ENCODE data around the gene GRIN3A. TPM values are rescaled to one million over a fixed set of nuclear protein-coding genes. Genes with fewer than 3 reads are reported as not detected.

GRIN3A gene
- polyA plus RNA-seq, 2 donors = under 0.01 TPM; not detected in 1

- Histone ChIP-seq H3K27ac (ENCODE audit: low read depth in 2 of 2, low read length in 1 of 2) (no peak overlapping the region), H3K9me3 (ENCODE audit: control insufficient read depth in 2 of 2, insufficient read depth in 1 of 2, low read depth in 1 of 2, low read length in 1 of 2) (peaks cover 0 to 2% of the 10 kb centered on the region in 2 donors), H3K36me3 (ENCODE audit: control insufficient read depth in 2 of 2, insufficient read depth in 2 of 2, low read length in 1 of 2) (peaks cover 0 to 2% of the 10 kb centered on the region in 2 donors), H3K4me3 (ENCODE audit: low read depth in 1 of 2, low read length in 2 of 2) (no peak overlapping the region), H3K27me3 (ENCODE audit: control insufficient read depth in 1 of 2, insufficient read depth in 2 of 2, low read length in 2 of 2) (no peaks in the 10 kb centered on the region), H3K4me1 (ENCODE audit: control insufficient read depth in 2 of 2, insufficient read depth in 2 of 2, low read length in 1 of 2) (no peaks in the 10 kb centered on the region)
Measured at GRCh38 chr9:101574731-101575333, 163.6 kb downstream of the GRIN3A start.

GRCh38 chr9:101572316-101572715 lies 166.1 kb downstream of the GRIN3A start:
- Histone ChIP-seq H3K9me3 (ENCODE audit: control insufficient read depth in 2 of 2, insufficient read depth in 1 of 2, low read depth in 1 of 2, low read length in 1 of 2) (no peaks in the 10 kb centered on the region), H3K36me3 (ENCODE audit: control insufficient read depth in 2 of 2, insufficient read depth in 2 of 2, low read length in 1 of 2) (peaks cover 0 to 2% of the 10 kb centered on the region in 2 donors), H3K27ac (ENCODE audit: low read depth in 2 of 2, low read length in 1 of 2) (no peak overlapping the region), H3K4me3 (ENCODE audit: low read depth in 1 of 2, low read length in 2 of 2) (no peak overlapping the region), H3K27me3 (ENCODE audit: control insufficient read depth in 1 of 2, insufficient read depth in 2 of 2, low read length in 2 of 2) (no peaks in the 10 kb centered on the region), H3K4me1 (ENCODE audit: control insufficient read depth in 2 of 2, insufficient read depth in 2 of 2, low read length in 1 of 2) (no peaks in the 10 kb centered on the region)
- WGBS, 2 donors = 53 to 82% methylated on average over 2 of the region's 2 CpGs

- H3K27me3 ChIP-seq (ENCODE audit: control insufficient read depth in 1 of 2, insufficient read depth in 2 of 2, low read length in 2 of 2) = no peaks in the 10 kb centered on the region
- 67 to 74% methylated on average over 1 of the region's 1 CpG for WGBS, 2 donors
- H3K4me3 ChIP-seq (ENCODE audit: low read depth in 1 of 2, low read length in 2 of 2) = no peak overlapping the region
- peaks cover 0 to 2% of the 10 kb centered on the region in 2 donors for H3K36me3 ChIP-seq (ENCODE audit: control insufficient read depth in 2 of 2, insufficient read depth in 2 of 2, low read length in 1 of 2)
- H3K27ac ChIP-seq (ENCODE audit: low read depth in 2 of 2, low read length in 1 of 2) = no peak overlapping the region
- no peaks in the 10 kb centered on the region for H3K4me1 ChIP-seq (ENCODE audit: control insufficient read depth in 2 of 2, insufficient read depth in 2 of 2, low read length in 1 of 2)
- H3K9me3 ChIP-seq (ENCODE audit: control insufficient read depth in 2 of 2, insufficient read depth in 1 of 2, low read depth in 1 of 2, low read length in 1 of 2) = no peaks in the 10 kb centered on the region
Measured at GRCh38 chr9:101571114-101571513, 167.3 kb downstream of the GRIN3A start.

- Histone ChIP-seq H3K27ac (ENCODE audit: low read depth in 2 of 2, low read length in 1 of 2) (no peak overlapping the region), H3K4me3 (ENCODE audit: low read depth in 1 of 2, low read length in 2 of 2) (no peak overlapping the region), H3K36me3 (ENCODE audit: control insufficient read depth in 2 of 2, insufficient read depth in 2 of 2, low read length in 1 of 2) (peaks cover 0 to 2% of the 10 kb centered on the region in 2 donors), H3K27me3 (ENCODE audit: control insufficient read depth in 1 of 2, insufficient read depth in 2 of 2, low read length in 2 of 2) (no peaks in the 10 kb centered on the region), H3K9me3 (ENCODE audit: control insufficient read depth in 2 of 2, insufficient read depth in 1 of 2, low read depth in 1 of 2, low read length in 1 of 2) (no peaks in the 10 kb centered on the region), H3K4me1 (ENCODE audit: control insufficient read depth in 2 of 2, insufficient read depth in 2 of 2, low read length in 1 of 2) (no peaks in the 10 kb centered on the region)
- WGBS, 2 donors = 76 to 81% methylated on average over 5 of the region's 5 CpGs
Measured at GRCh38 chr9:101569741-101570501, 168.5 kb downstream of the GRIN3A start.

GRCh38 chr9:101567725-101568350 lies 170.6 kb downstream of the GRIN3A start:
- 92 to 93% methylated on average over 3 of the region's 3 CpGs for WGBS, 2 donors
- Histone ChIP-seq H3K4me3 (ENCODE audit: low read depth in 1 of 2, low read length in 2 of 2) (no peak overlapping the region), H3K4me1 (ENCODE audit: control insufficient read depth in 2 of 2, insufficient read depth in 2 of 2, low read length in 1 of 2) (no peaks in the 10 kb centered on the region), H3K27me3 (ENCODE audit: control insufficient read depth in 1 of 2, insufficient read depth in 2 of 2, low read length in 2 of 2) (no peaks in the 10 kb centered on the region), H3K27ac (ENCODE audit: low read depth in 2 of 2, low read length in 1 of 2) (no peak overlapping the region), H3K9me3 (ENCODE audit: control insufficient read depth in 2 of 2, insufficient read depth in 1 of 2, low read depth in 1 of 2, low read length in 1 of 2) (no peaks in the 10 kb centered on the region), H3K36me3 (ENCODE audit: control insufficient read depth in 2 of 2, insufficient read depth in 2 of 2, low read length in 1 of 2) (peaks cover 4% of the 10 kb centered on the region in 2 donors)

GRCh38 chr9:101566904-101567724 lies 171.3 kb downstream of the GRIN3A start:
- Histone ChIP-seq H3K4me1 (ENCODE audit: control insufficient read depth in 2 of 2, insufficient read depth in 2 of 2, low read length in 1 of 2) (no peaks in the 10 kb centered on the region), H3K4me3 (ENCODE audit: low read depth in 1 of 2, low read length in 2 of 2) (no peak overlapping the region), H3K27me3 (ENCODE audit: control insufficient read depth in 1 of 2, insufficient read depth in 2 of 2, low read length in 2 of 2) (no peaks in the 10 kb centered on the region), H3K9me3 (ENCODE audit: control insufficient read depth in 2 of 2, insufficient read depth in 1 of 2, low read depth in 1 of 2, low read length in 1 of 2) (no peaks in the 10 kb centered on the region), H3K36me3 (ENCODE audit: control insufficient read depth in 2 of 2, insufficient read depth in 2 of 2, low read length in 1 of 2) (peaks cover 4 to 8% of the 10 kb centered on the region in 2 donors), H3K27ac (ENCODE audit: low read depth in 2 of 2, low read length in 1 of 2) (no peak overlapping the region)
- 85 to 86% methylated on average over 5 of the region's 5 CpGs for WGBS, 2 donors

GRCh38 chr9:101564252-101564651 lies 174.2 kb downstream of the GRIN3A start:
- no peak overlapping the region for H3K27ac ChIP-seq (ENCODE audit: low read depth in 2 of 2, low read length in 1 of 2)
- peaks cover 4 to 8% of the 10 kb centered on the region in 2 donors for H3K36me3 ChIP-seq (ENCODE audit: control insufficient read depth in 2 of 2, insufficient read depth in 2 of 2, low read length in 1 of 2)
- H3K27me3 ChIP-seq (ENCODE audit: control insufficient read depth in 1 of 2, insufficient read depth in 2 of 2, low read length in 2 of 2) = no peaks in the 10 kb centered on the region

GRCh38 chr9:101562966-101563365 lies 175.5 kb downstream of the GRIN3A start:
- H3K36me3 ChIP-seq (ENCODE audit: control insufficient read depth in 2 of 2, insufficient read depth in 2 of 2, low read length in 1 of 2) = peaks cover 5 to 8% of the 10 kb centered on the region in 2 donors
- 95 to 100% methylated on average over 1 of the region's 1 CpG for WGBS, 2 donors
- no peak overlapping the region for H3K27ac ChIP-seq (ENCODE audit: low read depth in 2 of 2, low read length in 1 of 2)
- no peaks in the 10 kb centered on the region for H3K4me1 ChIP-seq (ENCODE audit: control insufficient read depth in 2 of 2, insufficient read depth in 2 of 2, low read length in 1 of 2)
- H3K27me3 ChIP-seq (ENCODE audit: control insufficient read depth in 1 of 2, insufficient read depth in 2 of 2, low read length in 2 of 2) = no peaks in the 10 kb centered on the region
- no peaks in the 10 kb centered on the region for H3K9me3 ChIP-seq (ENCODE audit: control insufficient read depth in 2 of 2, insufficient read depth in 1 of 2, low read depth in 1 of 2, low read length in 1 of 2)
- H3K4me3 ChIP-seq (ENCODE audit: low read depth in 1 of 2, low read length in 2 of 2) = no peak overlapping the region

More at GRCh38 chr9:101564252-101564651, 174.2 kb downstream of the GRIN3A start:
- Histone ChIP-seq H3K4me1 (ENCODE audit: control insufficient read depth in 2 of 2, insufficient read depth in 2 of 2, low read length in 1 of 2) (no peaks in the 10 kb centered on the region), H3K4me3 (ENCODE audit: low read depth in 1 of 2, low read length in 2 of 2) (no peak overlapping the region), H3K9me3 (ENCODE audit: control insufficient read depth in 2 of 2, insufficient read depth in 1 of 2, low read depth in 1 of 2, low read length in 1 of 2) (no peaks in the 10 kb centered on the region)

- H3K9me3 ChIP-seq (ENCODE audit: control insufficient read depth in 2 of 2, insufficient read depth in 1 of 2, low read depth in 1 of 2, low read length in 1 of 2) = no peaks in the 10 kb centered on the region
- no peaks in the 10 kb centered on the region for H3K4me1 ChIP-seq (ENCODE audit: control insufficient read depth in 2 of 2, insufficient read depth in 2 of 2, low read length in 1 of 2)
- no peak overlapping the region for H3K4me3 ChIP-seq (ENCODE audit: low read depth in 1 of 2, low read length in 2 of 2)
- H3K27ac ChIP-seq (ENCODE audit: low read depth in 2 of 2, low read length in 1 of 2) = no peak overlapping the region
- no peaks in the 10 kb centered on the region for H3K27me3 ChIP-seq (ENCODE audit: control insufficient read depth in 1 of 2, insufficient read depth in 2 of 2, low read length in 2 of 2)
- peaks cover 11 to 12% of the 10 kb centered on the region in 2 donors for H3K36me3 ChIP-seq (ENCODE audit: control insufficient read depth in 2 of 2, insufficient read depth in 2 of 2, low read length in 1 of 2)
- WGBS, 2 donors = 87 to 89% methylated on average over 1 of the region's 1 CpG
Measured at GRCh38 chr9:101561740-101562139, 176.7 kb downstream of the GRIN3A start.
